A673 (cell line): ENCODE measurements around the gene STAT5B. TPM values are rescaled to one million over a fixed set of nuclear protein-coding genes. Genes with fewer than 3 reads are reported as not detected.

Source experiments
- BruUV-seq: library from RNA; stranded (reverse); fragments of 400-500 nt; replicated peaks from 2 replicates; lab custom pipeline; 2021; lab: Mats Ljungman, UMichigan
- CTCF ChIA-PET: fragments of 300-600 bp; sonication (Branson Sonifier 250); formaldehyde crosslinking; loops from one replicate; lab custom pipeline; 2022; ENCODE audit warnings: antibody characterized with exemption; lab: Charles Lee
- POLR2A ChIA-PET: fragments of 300-600 bp; sonication (Branson Sonifier 250); formaldehyde crosslinking; loops from one replicate; lab custom pipeline; 2022; ENCODE audit warnings: antibody characterized with exemption; ENCODE audit not compliant: low non-redundant PET; lab: Charles Lee
- DNase-seq: peaks from one replicate; pipeline ENCODE4 v3.0.0-alpha.2; 2015; ENCODE audit warnings: low spot score
- H3K27ac ChIP-seq: fragments of 200-600 bp; sonication (generic); 2 replicates; pipeline ENCODE4 v1.5.1; 2016; ENCODE audit warnings: mixed run types, low read depth, mild to moderate bottlenecking, mixed read lengths, antibody characterized with exemption, low read length; ENCODE audit not compliant: poor library complexity, severe bottlenecking
- H3K27me3 ChIP-seq: fragments of 200-600 bp; sonication (generic); replicated peaks from 2 replicates; pipeline ENCODE4 v1.6.1; 2017; ENCODE audit warnings: mixed run types, low read depth, mild to moderate bottlenecking, mixed read lengths, antibody characterized with exemption, low read length; ENCODE audit not compliant: insufficient read depth, poor library complexity
- H3K36me3 ChIP-seq: fragments of 200-600 bp; sonication (generic); 2 replicates; pipeline ENCODE4 v1.6.1; 2016; ENCODE audit warnings: mixed run types, mild to moderate bottlenecking, mixed read lengths, antibody characterized with exemption, low read length; ENCODE audit not compliant: insufficient read depth, poor library complexity, severe bottlenecking
- H3K4me1 ChIP-seq: fragments of 200-600 bp; sonication (generic); 2 replicates; pipeline ENCODE4 v1.6.1; 2017; ENCODE audit warnings: mixed run types, mild to moderate bottlenecking, mixed read lengths, antibody characterized with exemption, low read length; ENCODE audit not compliant: insufficient read depth, poor library complexity, severe bottlenecking
- H3K4me3 ChIP-seq: fragments of 200-600 bp; sonication (generic); 2 replicates; pipeline ENCODE4 v1.5.1; 2016; ENCODE audit warnings: low read depth, mixed run types, mild to moderate bottlenecking, mixed read lengths, low read length; ENCODE audit not compliant: poor library complexity, severe bottlenecking
- H3K9me3 ChIP-seq: fragments of 200-600 bp; sonication (generic); 2 replicates; pipeline ENCODE4 v1.6.1; 2016; ENCODE audit warnings: mixed run types, low read depth, mild to moderate bottlenecking, mixed read lengths, antibody characterized with exemption, low read length; ENCODE audit not compliant: poor library complexity, severe bottlenecking
- CTCF ChIP-seq: fragments of 300-800, 200-600 bp; sonication (generic); conservative IDR thresholded peaks from 2 replicates; pipeline ENCODE4 v1.5.1; 2017; ENCODE audit warnings: low read depth, mild to moderate bottlenecking, antibody characterized with exemption, low read length, moderate library complexity, mixed read lengths
- EZH2 ChIP-seq: fragments of 200-600 bp; sonication (generic); IDR thresholded peaks from 2 replicates; pipeline ENCODE4 v1.6.1; 2017; ENCODE audit warnings: borderline replicate concordance, low read depth, mild to moderate bottlenecking, mixed read lengths, antibody characterized with exemption, low read length; ENCODE audit not compliant: poor library complexity, severe bottlenecking
- intact Hi-C: fragments of 100-400 bp; cut with micrococcal nuclease; formaldehyde crosslinking; loops from one replicate; pipeline ENCODE4 v1.10.0; 2022; ENCODE audit not compliant: unreplicated experiment
- total RNA-seq: library from RNA; stranded (reverse); gene quantifications from 2 replicates; pipeline ENCODE4 v1.2.3, GENCODE V29; 2021

The STAT5B gene
- total RNA-seq, 1 experiment from 2014 or later, result 11.2 TPM

DNA sequence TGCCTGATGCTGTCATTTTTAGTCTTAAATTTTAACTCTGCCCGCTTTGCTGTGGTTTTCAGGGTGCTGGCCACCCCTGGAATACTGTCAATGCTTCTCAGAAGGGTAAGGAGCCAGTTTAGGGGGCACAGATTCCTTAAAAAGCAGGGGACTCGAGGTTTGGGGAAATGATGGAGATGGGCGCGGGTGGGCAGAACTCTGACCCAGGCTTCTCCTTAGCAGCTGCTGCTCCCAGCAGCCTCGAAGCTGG, 35.8 kb upstream of the STAT5B start:
- POLR2A ChIA-PET, result no interaction called here

GRCh38 chr17:42311240-42312034, 35.2 kb upstream of the STAT5B start:
- H3K36me3 ChIP-seq, result no peaks in the 10 kb centered on the region
- H3K27me3 ChIP-seq, result no peaks in the 10 kb centered on the region
- peaks cover 7% of the 10 kb centered on the region for H3K4me1 ChIP-seq
- H3K4me3 ChIP-seq, result no peak overlapping the region
- intact Hi-C loops, result loop anchor here (10.0 kb wide), 1 partner anchor 213 kb away; no protein-coding TSS in a partner anchor
- DNase-seq, result no peak
- POLR2A ChIA-PET, result no interaction called here
- BruUV-seq, result no TSS peak
- no peak overlapping the region for H3K27ac ChIP-seq
- CTCF ChIA-PET, result interaction anchor here (1.1 to 2.8 kb wide), 2 partner anchors 95 to 216 kb away, joined by 3 to 16 read pairs; no protein-coding TSS in a partner anchor
- no peak for TF ChIP-seq EZH2
- no peaks in the 10 kb centered on the region for H3K9me3 ChIP-seq

More for the DNA sequence above, 35.8 kb upstream of the STAT5B start:
- Histone ChIP-seq H3K27ac (no peak overlapping the region), H3K27me3 (no peaks in the 10 kb centered on the region), H3K36me3 (no peaks in the 10 kb centered on the region), H3K4me1 (peaks cover 7% of the 10 kb centered on the region), H3K4me3 (no peak overlapping the region), H3K9me3 (no peaks in the 10 kb centered on the region)
- DNase-seq, result no peak
- intact Hi-C loops, result loop anchor here (10.0 kb wide), 1 partner anchor 213 kb away; no protein-coding TSS in a partner anchor
- CTCF ChIA-PET, result interaction anchor here (0.6 to 2.8 kb wide), 4 partner anchors 12 to 215 kb away, joined by 3 to 16 read pairs (median 4); no protein-coding TSS in a partner anchor
- TF ChIP-seq CTCF (no peak), EZH2 (no peak)
- no TSS peak for BruUV-seq

DNA sequence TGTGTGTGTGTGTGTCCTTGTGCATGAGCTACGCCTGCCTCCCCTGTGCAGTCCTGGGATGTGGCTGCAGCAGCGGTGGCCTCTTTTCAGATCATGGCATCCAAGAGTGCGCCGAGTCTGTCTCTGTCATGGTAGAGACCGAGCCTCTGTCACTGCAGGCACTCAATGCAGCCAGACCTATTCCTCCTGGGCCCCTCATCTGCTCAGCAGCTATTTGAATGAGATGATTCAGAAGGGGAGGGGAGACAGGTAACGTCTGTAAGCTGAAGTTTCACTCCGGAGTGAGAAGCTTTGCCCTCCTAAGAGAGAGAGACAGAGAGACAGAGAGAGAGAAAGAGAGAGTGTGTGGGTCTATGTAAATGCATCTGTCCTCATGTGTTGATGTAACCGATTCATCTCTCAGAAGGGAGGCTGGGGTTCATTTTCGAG, 34.6 kb upstream of the STAT5B start:
- no peak overlapping the region for H3K27ac ChIP-seq
- POLR2A ChIA-PET, result no interaction called here

More for the DNA sequence above, 34.6 kb upstream of the STAT5B start:
- no TSS peak for BruUV-seq
- no peaks in the 10 kb centered on the region for H3K9me3 ChIP-seq
- no peaks in the 10 kb centered on the region for H3K27me3 ChIP-seq
- TF ChIP-seq EZH2 (no peak), CTCF (no peak)
- H3K36me3 ChIP-seq, result no peaks in the 10 kb centered on the region
- intact Hi-C loops, result loop anchor here (10.0 kb wide), 1 partner anchor 214 kb away; no protein-coding TSS in a partner anchor
- CTCF ChIA-PET, result no interaction called here
- H3K4me3 ChIP-seq, result no peak overlapping the region
- H3K4me1 ChIP-seq, result peaks cover 7% of the 10 kb centered on the region
- no peak for DNase-seq
